H9 (cell line): Measurements from ENCODE around the gene GFI1B. TPM values are rescaled to one million over a fixed set of nuclear protein-coding genes. Genes with fewer than 3 reads are reported as not detected.

Source experiments
- DNase-seq: peaks from one replicate; pipeline ENCODE4 v3.0.0-alpha.2; 2017
- H2AFZ ChIP-seq: one replicate; pipeline ENCODE4 v1.6.1; 2013; ENCODE audit warnings: mild to moderate bottlenecking, low read length, control low read depth, moderate library complexity
- H2AK5ac ChIP-seq: 2 replicates; pipeline ENCODE4 v1.6.1; 2013; ENCODE audit warnings: low read length, control low read depth, mixed read lengths; ENCODE audit not compliant: insufficient read length
- H2BK120ac ChIP-seq: one replicate; pipeline ENCODE4 v1.6.1; 2013; ENCODE audit warnings: low read depth, mild to moderate bottlenecking, low read length, control low read depth, inconsistent platforms; ENCODE audit not compliant: poor library complexity, severe bottlenecking
- H2BK12ac ChIP-seq: 2 replicates; pipeline ENCODE4 v1.6.1; 2013; ENCODE audit warnings: low read length, control low read depth, mixed read lengths, low read depth; ENCODE audit not compliant: insufficient read length
- H2BK15ac ChIP-seq: 2 replicates; pipeline ENCODE4 v1.6.1; 2013; ENCODE audit warnings: low read depth, low read length, control low read depth
- H2BK20ac ChIP-seq: one replicate; pipeline ENCODE4 v1.6.1; 2013; ENCODE audit warnings: low read depth, mild to moderate bottlenecking, low read length, control low read depth, inconsistent platforms; ENCODE audit not compliant: poor library complexity, severe bottlenecking
- H2BK5ac ChIP-seq: 2 replicates; pipeline ENCODE4 v1.6.1; 2013; ENCODE audit warnings: low read length, control low read depth, mixed read lengths; ENCODE audit not compliant: insufficient read length
- H3K14ac ChIP-seq: 2 replicates; pipeline ENCODE4 v1.6.1; 2013; ENCODE audit warnings: low read length, control low read depth; ENCODE audit not compliant: insufficient read depth
- H3K18ac ChIP-seq: 2 replicates; pipeline ENCODE4 v1.6.1; 2013; ENCODE audit warnings: low read depth, mild to moderate bottlenecking, mixed read lengths, low read length, control low read depth; ENCODE audit not compliant: insufficient read length
- H3K23ac ChIP-seq: 2 replicates; pipeline ENCODE4 v1.6.1; 2013; ENCODE audit warnings: low read length, control low read depth, mixed read lengths, low read depth; ENCODE audit not compliant: insufficient read length
- H3K23me2 ChIP-seq: 2 replicates; pipeline ENCODE4 v1.6.1; 2013; ENCODE audit warnings: low read depth, mild to moderate bottlenecking, mixed read lengths, low read length, control low read depth; ENCODE audit not compliant: insufficient read length, poor library complexity, severe bottlenecking
- H3K27ac ChIP-seq: 2 replicates; pipeline ENCODE4 v1.5.1; 2013; ENCODE audit warnings: low read length, control low read depth, mixed read lengths, low read depth; ENCODE audit not compliant: insufficient read length
- H3K27me3 ChIP-seq: 2 replicates; pipeline ENCODE4 v1.6.1; 2013; ENCODE audit warnings: low read length, control low read depth, inconsistent platforms; ENCODE audit not compliant: insufficient read depth
- H3K4ac ChIP-seq: 2 replicates; pipeline ENCODE4 v1.6.1; 2013; ENCODE audit warnings: low read depth, mild to moderate bottlenecking, control low read depth, inconsistent platforms, low read length, moderate library complexity
- H3K4me1 ChIP-seq: 2 replicates; pipeline ENCODE4 v1.6.1; 2013; ENCODE audit warnings: low read length, control low read depth, inconsistent platforms; ENCODE audit not compliant: insufficient read depth
- H3K4me2 ChIP-seq: 2 replicates; pipeline ENCODE4 v1.6.1; 2013; ENCODE audit warnings: low read length, control low read depth, mixed read lengths; ENCODE audit not compliant: insufficient read length, insufficient read depth
- H3K56ac ChIP-seq: 2 replicates; pipeline ENCODE4 v1.6.1; 2013; ENCODE audit warnings: low read depth, mild to moderate bottlenecking, mixed read lengths, low read length, control low read depth; ENCODE audit not compliant: insufficient read length
- H3K79me1 ChIP-seq: 2 replicates; pipeline ENCODE4 v1.6.1; 2013; ENCODE audit warnings: low read depth, mild to moderate bottlenecking, moderate library complexity, low read length, control low read depth, inconsistent platforms; ENCODE audit not compliant: insufficient read depth, poor library complexity, severe bottlenecking
- H3K79me2 ChIP-seq: 2 replicates; pipeline ENCODE4 v1.6.1; 2013; ENCODE audit warnings: low read length, control low read depth, inconsistent platforms; ENCODE audit not compliant: insufficient read depth
- H3K9ac ChIP-seq: 2 replicates; pipeline ENCODE4 v1.6.1; 2013; ENCODE audit warnings: low read length, control low read depth, mixed read lengths; ENCODE audit not compliant: insufficient read length; ENCODE audit errors: extremely low read depth
- H3K9me3 ChIP-seq: one replicate; pipeline ENCODE4 v1.6.1; 2013; ENCODE audit warnings: low read depth, low read length, inconsistent platforms; ENCODE audit not compliant: control insufficient read depth
- H3T11ph ChIP-seq: one replicate; pipeline ENCODE4 v1.6.1; 2013; ENCODE audit warnings: mild to moderate bottlenecking, low read length, control low read depth, inconsistent platforms
- H4K20me1 ChIP-seq: one replicate; pipeline ENCODE4 v1.6.1; 2013; ENCODE audit not compliant: control insufficient read depth, insufficient read length, insufficient read depth
- H4K5ac ChIP-seq: 2 replicates; pipeline ENCODE4 v1.6.1; 2013; ENCODE audit warnings: low read depth, mild to moderate bottlenecking, mixed read lengths, low read length, control low read depth; ENCODE audit not compliant: insufficient read length
- H4K8ac ChIP-seq: replicated peaks from 2 replicates; pipeline ENCODE4 v1.6.1; 2013; ENCODE audit warnings: low read length, control low read depth, mixed read lengths, low read depth; ENCODE audit not compliant: insufficient read length
- H4K91ac ChIP-seq: 2 replicates; pipeline ENCODE4 v1.6.1; 2013; ENCODE audit warnings: low read depth, mild to moderate bottlenecking, moderate library complexity, mixed read lengths, low read length, control low read depth; ENCODE audit not compliant: insufficient read length
- H3K27ac Mint-ChIP-seq, 3 experiments: 2 replicates in 2 of 3; 3 replicates in 1 of 3; pipeline ENCODE4 v1.8.0; 2020 to 2021; ENCODE audit warnings: mixed read lengths in 3 of 3, mild to moderate bottlenecking in 1 of 3, moderate library complexity in 1 of 3
- H3K27me3 Mint-ChIP-seq: 2 replicates; pipeline ENCODE4 v1.8.0; 2021; ENCODE audit warnings: low read depth, mild to moderate bottlenecking, moderate library complexity, mixed read lengths
- H3K36me3 Mint-ChIP-seq, 3 experiments: 2 replicates in 2 of 3; 3 replicates in 1 of 3; pipeline ENCODE4 v1.8.0; 2020 to 2021; ENCODE audit warnings: low read depth in 3 of 3, mixed read lengths in 3 of 3; ENCODE audit not compliant: insufficient read depth in 1 of 3
- H3K4me1 Mint-ChIP-seq, 2 experiments: 2 replicates each; pipeline ENCODE4 v1.8.0; 2020; ENCODE audit warnings: mixed read lengths in 2 of 2
- H3K4me3 Mint-ChIP-seq, 2 experiments: 2 replicates in 1 of 2; 3 replicates in 1 of 2; pipeline ENCODE4 v1.8.0; 2020 to 2021; ENCODE audit warnings: mild to moderate bottlenecking in 2 of 2, mixed read lengths in 2 of 2, moderate library complexity in 1 of 2
- H3K9me3 Mint-ChIP-seq, 2 experiments: 2 replicates in 1 of 2; 3 replicates in 1 of 2; pipeline ENCODE4 v1.8.0; 2020; ENCODE audit warnings: mild to moderate bottlenecking in 2 of 2, mixed read lengths in 2 of 2, moderate library complexity in 1 of 2
- WGBS: extraction: QIAGEN DNeasy Blood & Tissue Kit; methylation state at CpG from one replicate; pipeline ENCODE4 v1.1.7; 2013; ENCODE audit warnings: missing lambda C conversion rate, low lambda C conversion rate, mixed read lengths; ENCODE audit not compliant: insufficient read length; ENCODE audit errors: extremely low coverage; 5-methylcytosine and 5-hydroxymethylcytosine counted together
- total RNA-seq: library from RNA; stranded (reverse); gene quantifications from 2 replicates; pipeline ENCODE4 v1.2.1, GENCODE V29; 2021
- TF ChIP-seq, protein P1 (sequence below): fragments of 200-600 bp; sonication (generic); conservative IDR thresholded peaks from 3 replicates; pipeline ENCODE4 v1.8.0; 2021; ENCODE audit warnings: antibody characterized with exemption, mild to moderate bottlenecking

The GFI1B gene
- total RNA-seq, 1 experiment from 2014 or later, result not detected

DNA sequence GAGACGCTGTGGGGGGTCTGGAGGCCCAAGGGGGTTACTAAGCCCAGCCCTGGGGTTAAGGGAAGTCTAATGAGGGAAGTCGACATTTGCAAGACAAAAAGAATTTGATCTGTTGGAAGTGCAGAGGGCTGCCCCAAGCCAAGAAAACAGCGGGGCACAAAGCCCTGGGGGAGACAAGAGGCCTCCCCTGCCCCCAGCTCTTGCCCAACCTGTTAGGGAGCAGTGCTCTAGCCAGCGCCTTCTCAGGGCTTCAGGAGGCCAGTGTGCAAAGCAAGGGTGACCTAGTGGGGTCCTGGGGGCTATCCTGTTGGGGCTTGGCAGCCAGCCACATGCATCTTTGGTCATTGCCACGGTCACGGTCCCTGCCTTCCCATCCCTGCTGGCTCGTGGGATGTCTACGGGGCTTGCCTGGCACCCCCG, 25.2 kb downstream of the GFI1B start:
- Histone ChIP-seq H3K4me1 (peaks cover 3% of the 10 kb centered on the region; the same call in 1 of the 2 replicates), H3K27me3 (peaks cover 13% of the 10 kb centered on the region; the same call in 1 of the 2 replicates), H3K56ac (no peak overlapping the region), H3K4me2 (no peak overlapping the region), H3K14ac (no peak overlapping the region), H2BK15ac (no peak overlapping the region), H3K18ac (no peak overlapping the region), H3T11ph (no peak overlapping the region), H2BK120ac (no peak overlapping the region), H2BK12ac (no peak overlapping the region), H3K9ac (no peak overlapping the region), H2BK5ac (no peak overlapping the region), H4K8ac (no peak overlapping the region), H3K79me2 (no peaks in the 10 kb centered on the region), H3K4ac (no peak overlapping the region), H2AFZ (no peak overlapping the region), H3K27ac (no peak overlapping the region), H3K23ac (no peak overlapping the region), H3K79me1 (no peaks in the 10 kb centered on the region), H4K20me1 (no peaks in the 10 kb centered on the region), H4K5ac (no peak overlapping the region), H3K23me2 (no peaks in the 10 kb centered on the region), H3K9me3 (no peaks in the 10 kb centered on the region), H2BK20ac (no peak overlapping the region), H2AK5ac (no peak overlapping the region), H4K91ac (no peak overlapping the region)
- Mint-ChIP-seq H3K27ac (no peak overlapping the region), H3K4me3 (peak overlapping the region in 1 of 2 experiments; percentile 72; a peak in 3 of 5 replicates), H3K4me1 (peaks cover 36 to 45% of the 10 kb centered on the region in 2 experiments), H3K36me3 (no peaks in the 10 kb centered on the region; a peak in 1 of 7 replicates), H3K27me3 (peaks cover 99% of the 10 kb centered on the region), H3K9me3 (peaks cover 4% of the 10 kb centered on the region in 2 experiments; a peak in 4 of 5 replicates)
- no CpG with 5 or more reads among the region's 9 CpGs for WGBS
- TF ChIP-seq, protein P1, sequence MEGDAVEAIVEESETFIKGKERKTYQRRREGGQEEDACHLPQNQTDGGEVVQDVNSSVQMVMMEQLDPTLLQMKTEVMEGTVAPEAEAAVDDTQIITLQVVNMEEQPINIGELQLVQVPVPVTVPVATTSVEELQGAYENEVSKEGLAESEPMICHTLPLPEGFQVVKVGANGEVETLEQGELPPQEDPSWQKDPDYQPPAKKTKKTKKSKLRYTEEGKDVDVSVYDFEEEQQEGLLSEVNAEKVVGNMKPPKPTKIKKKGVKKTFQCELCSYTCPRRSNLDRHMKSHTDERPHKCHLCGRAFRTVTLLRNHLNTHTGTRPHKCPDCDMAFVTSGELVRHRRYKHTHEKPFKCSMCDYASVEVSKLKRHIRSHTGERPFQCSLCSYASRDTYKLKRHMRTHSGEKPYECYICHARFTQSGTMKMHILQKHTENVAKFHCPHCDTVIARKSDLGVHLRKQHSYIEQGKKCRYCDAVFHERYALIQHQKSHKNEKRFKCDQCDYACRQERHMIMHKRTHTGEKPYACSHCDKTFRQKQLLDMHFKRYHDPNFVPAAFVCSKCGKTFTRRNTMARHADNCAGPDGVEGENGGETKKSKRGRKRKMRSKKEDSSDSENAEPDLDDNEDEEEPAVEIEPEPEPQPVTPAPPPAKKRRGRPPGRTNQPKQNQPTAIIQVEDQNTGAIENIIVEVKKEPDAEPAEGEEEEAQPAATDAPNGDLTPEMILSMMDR, result no peak
- DNase-seq, result peak; percentile 70
